ENCODE data around the gene HCK.

Gene HCK

GRCh38 chr20:32052090-32052777 is at the start of gene HCK:
Gene HCK, plus strand, starts transcription at chr20:32052242.
- Mint-ChIP-seq H3K9me3 (no peaks in the 10 kb centered on the region), H3K27ac (peak within 1 kb of the TSS; percentile 87), H3K4me3 (peak within 1 kb of the TSS; percentile 85 to 89), H3K27me3 (peaks cover 5 to 8% of the 10 kb centered on the region in 2 donors), H3K4me1 (peaks cover 16 to 49% of the 10 kb centered on the region in 2 donors), H3K36me3 (peaks cover 0 to 2% of the 10 kb centered on the region in 2 donors)
- ATAC-seq (replicated peaks) (peak; percentile 63 to 68), DNase-seq (no peak)

GRCh38 chr20:32003325-32003724 is 48.7 kb upstream of the HCK start:
- ATAC-seq (replicated peaks), result no peak
- Mint-ChIP-seq H3K36me3 (no peaks in the 10 kb centered on the region), H3K4me1 (no peaks in the 10 kb centered on the region), H3K27ac (no peak overlapping the region), H3K9me3 (no peaks in the 10 kb centered on the region), H3K4me3 (no peak overlapping the region), H3K27me3 (peaks cover 1 to 16% of the 10 kb centered on the region in 2 donors)
- DNase-seq, result no peak

DNA sequence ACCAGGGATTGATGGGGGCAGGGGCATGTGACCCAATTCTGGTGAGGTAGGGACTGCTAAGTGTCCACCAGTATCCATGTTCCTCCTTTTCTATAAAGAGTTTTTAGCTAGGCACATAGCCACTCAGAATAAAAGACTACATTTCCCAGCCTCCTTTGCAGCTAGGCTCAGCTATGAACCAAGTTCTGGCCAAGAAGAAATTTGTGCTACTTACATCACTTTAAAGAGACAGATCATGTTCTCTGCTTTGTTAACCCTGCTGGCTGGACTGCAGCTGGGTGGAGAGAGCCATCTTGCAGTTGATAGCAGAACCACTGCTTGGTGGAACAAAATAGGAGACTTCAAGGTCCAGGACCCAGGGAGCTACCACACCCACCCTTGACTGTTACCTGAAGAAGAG is 47.1 kb upstream of the HCK start:
- DNase-seq (no peak), ATAC-seq (replicated peaks) (peak; percentile 49 to 58)
- Mint-ChIP-seq H3K36me3 (no peaks in the 10 kb centered on the region), H3K4me3 (no peak overlapping the region), H3K9me3 (no peaks in the 10 kb centered on the region), H3K4me1 (no peaks in the 10 kb centered on the region), H3K27ac (no peak overlapping the region), H3K27me3 (peaks cover 2 to 23% of the 10 kb centered on the region in 2 donors)

GRCh38 chr20:32006053-32006452 is 46.0 kb upstream of the HCK start:
- ATAC-seq (replicated peaks) (no peak), DNase-seq (no peak)
- Mint-ChIP-seq H3K36me3 (no peaks in the 10 kb centered on the region), H3K4me1 (no peaks in the 10 kb centered on the region), H3K27ac (no peak overlapping the region), H3K9me3 (no peaks in the 10 kb centered on the region), H3K27me3 (peaks cover 5 to 28% of the 10 kb centered on the region in 2 donors), H3K4me3 (no peak overlapping the region)

DNA sequence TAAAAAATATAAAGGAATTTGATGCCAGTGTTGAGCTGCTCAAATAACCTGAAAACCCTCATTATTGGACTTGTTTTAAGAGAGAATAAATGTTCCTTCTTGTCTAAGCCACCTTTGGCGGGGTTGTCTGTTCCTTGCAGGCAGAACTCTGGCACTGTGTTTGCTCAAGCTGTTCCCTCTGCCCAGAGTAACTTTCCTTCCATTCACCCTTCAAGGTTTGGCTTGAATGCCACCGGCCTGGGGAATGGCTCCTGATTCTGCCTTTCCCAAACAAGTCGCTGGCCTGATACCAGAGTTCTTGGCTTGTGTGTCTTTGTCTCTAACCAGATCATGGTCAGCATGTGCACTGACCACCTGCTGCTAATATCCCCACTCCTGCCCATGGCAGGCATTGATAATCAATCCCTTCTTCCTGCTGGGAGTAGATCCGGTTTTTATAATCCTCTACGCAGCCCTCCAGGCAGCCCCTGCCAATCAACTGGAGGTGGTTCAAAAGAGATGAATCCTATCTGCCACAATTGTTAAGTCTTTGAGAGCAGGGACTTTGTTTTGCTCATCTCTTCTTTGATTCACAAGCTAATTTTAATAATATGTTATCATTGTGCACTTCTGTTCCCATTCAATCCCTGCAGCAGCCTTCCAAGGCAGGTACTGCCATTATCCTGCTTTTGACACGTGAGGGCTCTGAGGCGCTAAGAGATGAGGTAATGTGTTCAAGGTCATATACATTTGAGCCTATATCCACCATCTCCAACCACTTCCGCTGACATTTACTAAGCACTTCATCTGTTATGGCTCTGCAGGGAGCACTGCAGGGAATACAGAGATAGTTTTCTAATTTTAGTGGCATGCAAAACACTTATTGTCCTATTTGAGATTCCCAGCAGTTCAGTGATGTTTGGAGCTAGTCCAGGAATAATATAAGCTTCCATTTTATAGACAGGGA is 44.9 kb upstream of the HCK start:
- Mint-ChIP-seq H3K9me3 (no peaks in the 10 kb centered on the region), H3K27ac (no peak overlapping the region), H3K4me1 (no peaks in the 10 kb centered on the region), H3K36me3 (no peaks in the 10 kb centered on the region), H3K27me3 (peaks cover 9 to 36% of the 10 kb centered on the region in 2 donors), H3K4me3 (no peak overlapping the region)
- no peak for DNase-seq
- no peak for ATAC-seq (replicated peaks)

GRCh38 chr20:32007787-32008616 is 44.0 kb upstream of the HCK start:
- no peak overlapping the region for H3K27ac Mint-ChIP-seq
- H3K4me3 Mint-ChIP-seq, result no peak overlapping the region
- H3K27me3 Mint-ChIP-seq, result peaks cover 9 to 33% of the 10 kb centered on the region in 2 donors
- DNase-seq (no peak), ATAC-seq (replicated peaks) (no peak)
- H3K4me1 Mint-ChIP-seq, result no peaks in the 10 kb centered on the region
- no peaks in the 10 kb centered on the region for H3K9me3 Mint-ChIP-seq
- no peaks in the 10 kb centered on the region for H3K36me3 Mint-ChIP-seq

- H3K4me3 Mint-ChIP-seq, result no peak overlapping the region
Measured at GRCh38 chr20:32009564-32009963, 42.5 kb upstream of the HCK start.

DNA sequence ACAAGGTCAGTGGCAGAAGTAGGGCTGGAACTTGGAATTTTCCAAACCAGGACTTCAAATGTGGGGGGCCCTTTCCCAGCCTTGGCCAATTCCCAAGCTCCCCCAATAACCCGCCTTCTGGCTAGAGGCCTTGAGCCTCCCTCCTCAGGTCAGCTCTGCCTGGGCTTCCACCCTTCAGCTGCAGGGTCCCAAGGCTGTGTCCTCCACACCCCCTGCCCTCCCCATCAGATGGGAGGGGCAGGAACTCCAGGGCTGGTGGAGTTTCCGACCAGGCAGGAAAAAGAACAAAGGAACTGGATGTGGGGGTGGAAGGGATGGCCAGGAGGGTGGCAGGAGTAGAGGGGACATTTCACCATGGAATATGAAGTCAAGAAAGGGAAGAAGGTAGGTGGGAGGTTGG is 41.9 kb upstream of the HCK start, which contains the start of gene CCM2L:
Gene CCM2L, plus strand, starts transcription at position 338 of the 400 bp plus-strand sequence. Its CDS starts 17 bp downstream, at position 355.
- H3K4me3 Mint-ChIP-seq, result no peak within 1 kb of the TSS
- H3K4me1 Mint-ChIP-seq, result no peaks in the 10 kb centered on the region
- no peak within 1 kb of the TSS for H3K27ac Mint-ChIP-seq
- DNase-seq (no peak), ATAC-seq (replicated peaks) (no peak)
- no peaks in the 10 kb centered on the region for H3K9me3 Mint-ChIP-seq
- H3K27me3 Mint-ChIP-seq, result peaks cover 11 to 39% of the 10 kb centered on the region in 2 donors
- H3K36me3 Mint-ChIP-seq, result no peaks in the 10 kb centered on the region

More at GRCh38 chr20:32009564-32009963, 42.5 kb upstream of the HCK start:
- no peaks in the 10 kb centered on the region for H3K4me1 Mint-ChIP-seq
- no peaks in the 10 kb centered on the region for H3K9me3 Mint-ChIP-seq
- peaks cover 9 to 34% of the 10 kb centered on the region in 2 donors for H3K27me3 Mint-ChIP-seq
- H3K36me3 Mint-ChIP-seq, result no peaks in the 10 kb centered on the region
- ATAC-seq (replicated peaks) (no peak), DNase-seq (no peak)
- no peak overlapping the region for H3K27ac Mint-ChIP-seq

DNA sequence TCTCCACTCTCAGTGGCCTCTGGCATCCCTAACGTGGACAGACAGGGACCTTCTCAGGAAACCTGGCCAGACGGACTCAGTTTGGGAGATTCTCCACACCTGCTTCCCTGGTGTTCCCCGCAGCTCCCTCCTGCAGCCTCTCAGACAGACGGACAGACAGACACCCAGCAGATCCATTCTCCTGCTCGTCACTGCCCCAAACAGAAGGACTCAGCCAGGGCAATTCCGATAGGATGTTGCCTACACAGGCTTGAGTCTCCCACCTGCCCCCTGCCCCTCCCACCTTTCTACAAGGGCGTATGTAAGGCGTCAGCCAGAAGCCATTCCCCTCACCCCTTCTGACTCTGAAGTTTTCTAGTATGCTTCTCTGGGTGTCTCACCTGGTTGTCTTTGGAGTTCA is 41.4 kb upstream of the HCK start:
- Mint-ChIP-seq H3K27ac (no peak overlapping the region), H3K27me3 (peaks cover 15 to 45% of the 10 kb centered on the region in 2 donors)
- no peak for ATAC-seq (replicated peaks)

GRCh38 chr20:32012159-32012688 is 39.8 kb upstream of the HCK start:
- DNase-seq (no peak), ATAC-seq (replicated peaks) (no peak)
- Mint-ChIP-seq H3K4me1 (no peaks in the 10 kb centered on the region), H3K36me3 (no peaks in the 10 kb centered on the region), H3K9me3 (no peaks in the 10 kb centered on the region), H3K27me3 (peaks cover 16 to 52% of the 10 kb centered on the region in 2 donors), H3K27ac (no peak overlapping the region), H3K4me3 (no peak overlapping the region)

More for the DNA sequence above, 41.4 kb upstream of the HCK start:
- no peaks in the 10 kb centered on the region for H3K36me3 Mint-ChIP-seq
- H3K4me3 Mint-ChIP-seq, result no peak overlapping the region
- DNase-seq, result no peak
- H3K4me1 Mint-ChIP-seq, result no peaks in the 10 kb centered on the region
- no peaks in the 10 kb centered on the region for H3K9me3 Mint-ChIP-seq

GRCh38 chr20:32013326-32013725 is 38.7 kb upstream of the HCK start:
- DNase-seq, result no peak
- no peak for ATAC-seq (replicated peaks)
- Mint-ChIP-seq H3K36me3 (no peaks in the 10 kb centered on the region), H3K27me3 (peaks cover 27 to 56% of the 10 kb centered on the region in 2 donors), H3K4me1 (peaks cover 5 to 7% of the 10 kb centered on the region in 2 donors), H3K4me3 (no peak overlapping the region), H3K9me3 (no peaks in the 10 kb centered on the region), H3K27ac (no peak overlapping the region)

DNA sequence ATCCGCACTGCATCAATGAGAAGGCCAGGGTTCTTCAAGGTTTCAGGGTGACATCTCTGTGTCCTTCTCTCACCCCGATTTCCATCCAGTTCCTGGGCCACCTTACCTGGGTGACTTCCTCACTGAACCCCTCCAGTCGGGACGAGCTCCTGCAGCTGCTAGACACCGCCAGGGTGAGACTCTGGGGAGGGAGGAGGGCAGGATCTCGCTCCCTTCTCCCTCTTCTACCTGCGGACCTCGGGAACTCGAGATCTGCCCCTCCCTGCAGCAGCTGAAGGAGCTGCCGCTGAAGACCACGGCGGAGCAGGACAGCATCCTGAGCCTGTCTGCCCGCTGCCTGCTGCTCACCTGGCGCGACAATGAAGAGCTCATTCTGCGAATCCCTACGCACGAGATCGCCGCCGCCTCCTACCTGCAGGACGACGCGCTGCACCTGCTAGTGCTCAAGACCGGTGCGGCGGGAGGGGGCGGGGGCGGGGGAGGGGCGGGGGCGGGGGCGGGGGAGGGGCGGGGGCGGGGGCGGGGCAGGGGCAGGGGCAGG is 34.3 kb upstream of the HCK start:
- ATAC-seq (replicated peaks), result peak; percentile 59 to 62
- no peak for DNase-seq
- peaks cover 2 to 3% of the 10 kb centered on the region in 2 donors for H3K36me3 Mint-ChIP-seq
- no peak overlapping the region for H3K27ac Mint-ChIP-seq
- H3K27me3 Mint-ChIP-seq, result peaks cover 55 to 72% of the 10 kb centered on the region in 2 donors
- no peaks in the 10 kb centered on the region for H3K9me3 Mint-ChIP-seq
- peak overlapping the region; percentile 61 to 93 for H3K4me3 Mint-ChIP-seq
- peaks cover 21 to 28% of the 10 kb centered on the region in 2 donors for H3K4me1 Mint-ChIP-seq

DNA sequence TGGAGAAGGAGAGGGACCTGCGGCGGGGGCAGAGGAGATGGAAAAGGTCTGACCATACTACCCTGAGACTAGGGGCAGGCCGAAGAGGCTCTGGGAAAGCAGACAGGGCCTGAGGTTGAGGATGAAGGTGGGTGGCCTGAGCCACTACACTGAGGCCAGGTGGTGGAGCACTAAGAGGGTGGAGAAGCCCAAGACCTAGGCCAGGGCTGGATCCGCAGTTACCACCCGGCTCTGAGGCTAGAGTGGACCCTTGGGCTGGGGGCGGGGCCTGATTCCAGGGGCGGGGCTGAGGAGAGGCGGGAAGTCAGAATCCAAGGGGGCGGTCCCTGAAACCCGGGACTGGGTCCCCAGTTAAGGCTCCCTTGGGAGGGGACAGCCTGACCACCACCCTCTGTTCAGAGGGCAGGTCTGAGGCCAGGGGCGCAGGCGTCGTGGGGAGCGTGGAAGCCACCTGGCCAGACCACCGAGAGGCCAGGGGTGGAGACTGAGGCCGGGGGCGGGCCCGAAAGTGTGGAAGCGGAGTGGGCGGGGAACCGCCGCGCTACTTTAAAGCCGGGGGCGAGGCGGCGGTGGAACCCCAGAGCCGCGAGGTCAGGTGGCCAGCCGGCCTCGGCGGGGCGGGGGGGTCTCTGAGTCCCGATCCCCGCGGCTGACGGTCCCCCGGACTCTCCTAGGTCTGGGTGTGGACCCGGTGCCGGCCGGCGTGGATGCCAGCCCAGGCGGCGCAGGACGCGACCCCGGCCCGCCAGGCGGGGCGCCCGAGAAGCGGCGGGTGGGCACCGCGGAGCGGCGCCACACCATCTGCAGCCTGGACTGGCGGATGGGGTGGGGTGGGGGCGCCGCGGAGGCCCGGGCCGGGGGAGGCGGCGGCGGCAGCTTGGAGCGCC is 33.5 kb upstream of the HCK start:
- Mint-ChIP-seq H3K27ac (peak overlapping the region; percentile 84), H3K4me1 (peaks cover 21 to 28% of the 10 kb centered on the region in 2 donors), H3K36me3 (peaks cover 2 to 3% of the 10 kb centered on the region in 2 donors), H3K9me3 (no peaks in the 10 kb centered on the region), H3K4me3 (peak overlapping the region; percentile 89 to 93), H3K27me3 (peaks cover 62 to 80% of the 10 kb centered on the region in 2 donors)
- DNase-seq, result peak; percentile 17
- ATAC-seq (replicated peaks), result peak; percentile 77 to 82

All from stimulated activated naive B cell treated with anti-CD40 and anti-IgM and Interleukin-4, amounts not matched to agents 10 μg/mL and 1 μg/mL and 100 μg/mL, for 72 hours (primary cell).